Activated CD8-positive, alpha-beta memory T cell treated with anti-CD3 and anti-CD28 coated beads, Interleukin-2, amount 50 U/mL, for 1 hour (primary cell): ENCODE data around the gene YIPF3.

Experiments used
- DNase-seq: peaks from one replicate; pipeline ENCODE4 v3.0.0-alpha.2; 2020; ENCODE audit errors: extremely low read depth

Gene YIPF3

GRCh38 chr6:43464337-43464736 is 52.4 kb downstream of the YIPF3 start:
- DNase-seq: no peak

- DNase-seq: no peak
These were observed 54.8 kb downstream of the YIPF3 start for GRCh38 chr6:43461936-43462335.
